Measurements from ENCODE around the gene IFNL3. TPM values are rescaled to one million over a fixed set of nuclear protein-coding genes. Genes with fewer than 3 reads are reported as not detected.

The IFNL3 gene
- total RNA-seq, 3 donors from 2014 or later: not detected

DNA sequence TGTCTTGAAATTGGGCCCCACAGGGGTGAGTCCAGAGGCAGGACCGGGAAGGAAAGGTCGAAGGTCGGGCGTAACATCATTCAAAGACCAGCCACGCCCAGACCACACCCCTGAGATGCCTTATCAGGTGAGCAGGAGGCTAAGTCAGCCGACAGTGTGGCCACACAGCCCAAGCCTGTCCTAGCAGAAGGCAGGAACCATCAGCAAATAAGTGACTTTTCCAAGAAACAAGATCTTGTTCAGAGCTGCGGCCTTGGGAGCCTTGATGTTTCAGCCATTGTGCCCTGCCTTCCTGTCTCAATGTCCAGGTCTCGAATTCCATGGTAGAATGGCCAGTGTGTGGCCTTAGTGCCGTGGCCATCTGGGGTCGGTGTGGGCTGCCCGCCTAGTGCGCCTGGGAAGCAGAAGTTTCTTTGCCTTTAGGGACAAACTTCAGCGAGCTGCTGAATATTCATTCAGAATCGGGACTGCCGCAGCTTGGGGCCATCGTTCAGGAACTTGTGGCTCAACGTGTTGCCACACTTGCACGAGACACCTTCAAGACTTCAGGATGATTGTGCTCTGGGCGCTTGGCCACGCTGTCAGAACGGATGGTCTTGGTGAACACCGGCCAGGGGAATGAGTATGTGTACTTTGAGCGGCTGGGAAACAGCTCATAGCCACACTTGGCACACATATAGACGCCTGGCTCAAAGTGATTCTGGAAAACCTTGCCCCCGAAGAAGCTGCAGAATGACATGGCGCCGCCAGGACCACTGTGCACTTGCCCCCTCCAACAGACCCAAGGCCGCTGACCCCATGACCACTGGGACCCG is 9.9 kb upstream of the IFNL3 start:
- peak; percentile 48 for ATAC-seq
- Histone ChIP-seq H3K4me3 (no peak overlapping the region), H3K36me3 (ENCODE audit: low read depth) (no peaks in the 10 kb centered on the region), H3K4me1 (ENCODE audit: low read depth) (no peaks in the 10 kb centered on the region), H3K9me3 (no peaks in the 10 kb centered on the region)
- TF ChIP-seq, protein P1, sequence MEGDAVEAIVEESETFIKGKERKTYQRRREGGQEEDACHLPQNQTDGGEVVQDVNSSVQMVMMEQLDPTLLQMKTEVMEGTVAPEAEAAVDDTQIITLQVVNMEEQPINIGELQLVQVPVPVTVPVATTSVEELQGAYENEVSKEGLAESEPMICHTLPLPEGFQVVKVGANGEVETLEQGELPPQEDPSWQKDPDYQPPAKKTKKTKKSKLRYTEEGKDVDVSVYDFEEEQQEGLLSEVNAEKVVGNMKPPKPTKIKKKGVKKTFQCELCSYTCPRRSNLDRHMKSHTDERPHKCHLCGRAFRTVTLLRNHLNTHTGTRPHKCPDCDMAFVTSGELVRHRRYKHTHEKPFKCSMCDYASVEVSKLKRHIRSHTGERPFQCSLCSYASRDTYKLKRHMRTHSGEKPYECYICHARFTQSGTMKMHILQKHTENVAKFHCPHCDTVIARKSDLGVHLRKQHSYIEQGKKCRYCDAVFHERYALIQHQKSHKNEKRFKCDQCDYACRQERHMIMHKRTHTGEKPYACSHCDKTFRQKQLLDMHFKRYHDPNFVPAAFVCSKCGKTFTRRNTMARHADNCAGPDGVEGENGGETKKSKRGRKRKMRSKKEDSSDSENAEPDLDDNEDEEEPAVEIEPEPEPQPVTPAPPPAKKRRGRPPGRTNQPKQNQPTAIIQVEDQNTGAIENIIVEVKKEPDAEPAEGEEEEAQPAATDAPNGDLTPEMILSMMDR (IDR thresholded peaks at IDR 0.05): no peak
- DNase-seq: peak in 1 of 3 donors; percentile 17
- intact Hi-C loops (cut with DNase I, micrococcal nuclease): no loop called here

- H3K36me3 ChIP-seq (ENCODE audit: low read depth): no peaks in the 10 kb centered on the region
- H3K4me1 ChIP-seq (ENCODE audit: low read depth): no peaks in the 10 kb centered on the region
- H3K4me3 ChIP-seq: no peak overlapping the region
- TF ChIP-seq, protein P1 (IDR thresholded peaks at IDR 0.05): no peak
- intact Hi-C loops (cut with DNase I, micrococcal nuclease): no loop called here
- no peaks in the 10 kb centered on the region for H3K9me3 ChIP-seq
- ATAC-seq (no peak), DNase-seq (no peak)
These were observed 8.8 kb upstream of the IFNL3 start for GRCh38 chr19:39253374-39254149.

DNA sequence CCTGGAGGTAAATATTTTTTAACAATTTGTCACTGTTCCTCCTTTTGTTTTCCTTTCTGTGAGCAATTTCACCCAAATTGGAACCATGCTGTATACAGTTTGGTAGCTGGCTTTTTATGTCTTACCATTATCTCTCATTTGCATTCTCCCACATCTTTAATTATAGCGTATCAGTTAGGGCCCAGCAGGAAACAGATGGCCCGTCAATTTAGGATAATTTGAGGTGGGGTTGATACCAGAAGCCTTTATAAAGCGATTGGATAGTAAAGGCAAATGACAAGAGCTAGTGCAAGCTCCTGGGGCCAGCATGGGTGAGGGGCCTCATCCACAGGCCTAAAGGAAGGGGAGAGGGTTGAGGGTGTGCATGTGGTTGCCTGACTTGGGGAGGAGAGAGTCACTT is 7.7 kb upstream of the IFNL3 start:
- TF ChIP-seq, protein P1 (IDR thresholded peaks at IDR 0.05): no peak
- intact Hi-C loops (cut with DNase I, micrococcal nuclease): no loop called here
- H3K36me3 ChIP-seq (ENCODE audit: low read depth): no peaks in the 10 kb centered on the region
- no peak for DNase-seq
- H3K4me1 ChIP-seq (ENCODE audit: low read depth): no peaks in the 10 kb centered on the region
- no peak overlapping the region for H3K4me3 ChIP-seq
- H3K9me3 ChIP-seq: no peaks in the 10 kb centered on the region
- ATAC-seq: no peak

DNA sequence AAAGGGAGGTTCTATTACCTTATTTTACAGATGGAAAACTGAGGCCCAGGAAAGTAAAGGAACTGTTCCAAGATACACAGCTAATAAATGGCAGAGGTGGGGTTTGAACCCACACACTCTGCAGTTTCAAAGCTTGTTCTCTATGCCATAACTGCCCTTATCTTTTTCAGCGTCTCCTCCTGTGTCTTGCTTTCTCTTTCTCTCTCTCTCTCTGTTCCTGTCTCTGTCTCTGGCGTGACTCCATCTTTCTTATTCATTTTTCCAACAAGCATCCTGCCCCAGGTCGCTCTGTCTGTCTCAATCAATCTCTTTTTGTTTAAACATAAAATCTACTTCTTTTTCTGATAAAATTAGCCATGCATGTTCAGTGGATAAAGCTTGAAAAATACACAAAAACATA is 7.0 kb upstream of the IFNL3 start:
- no peaks in the 10 kb centered on the region for H3K36me3 ChIP-seq (ENCODE audit: low read depth)
- H3K4me1 ChIP-seq (ENCODE audit: low read depth): no peaks in the 10 kb centered on the region
- H3K9me3 ChIP-seq: no peaks in the 10 kb centered on the region
- no peak for DNase-seq
- H3K4me3 ChIP-seq: no peak overlapping the region
- no peak for ATAC-seq
- TF ChIP-seq, protein P1 (IDR thresholded peaks at IDR 0.05): no peak
- intact Hi-C loops (cut with DNase I, micrococcal nuclease): no loop called here

GRCh38 chr19:39251081-39251480 is 6.3 kb upstream of the IFNL3 start:
- TF ChIP-seq, protein P1 (IDR thresholded peaks at IDR 0.05): no peak
- H3K4me1 ChIP-seq (ENCODE audit: low read depth): no peaks in the 10 kb centered on the region
- H3K9me3 ChIP-seq: no peaks in the 10 kb centered on the region
- DNase-seq (no peak), ATAC-seq (no peak)
- intact Hi-C loops (cut with DNase I, micrococcal nuclease): no loop called here
- no peak overlapping the region for H3K4me3 ChIP-seq
- H3K36me3 ChIP-seq (ENCODE audit: low read depth): no peaks in the 10 kb centered on the region

Measured in mucosa of descending colon (tissue), 3 donors.